ENCODE data around the gene LRRC18. TPM values are rescaled to one million over a fixed set of nuclear protein-coding genes. Genes with fewer than 3 reads are reported as not detected.

LRRC18 gene
- total RNA-seq, 1 experiment from 2014 or later, result not detected

DNA sequence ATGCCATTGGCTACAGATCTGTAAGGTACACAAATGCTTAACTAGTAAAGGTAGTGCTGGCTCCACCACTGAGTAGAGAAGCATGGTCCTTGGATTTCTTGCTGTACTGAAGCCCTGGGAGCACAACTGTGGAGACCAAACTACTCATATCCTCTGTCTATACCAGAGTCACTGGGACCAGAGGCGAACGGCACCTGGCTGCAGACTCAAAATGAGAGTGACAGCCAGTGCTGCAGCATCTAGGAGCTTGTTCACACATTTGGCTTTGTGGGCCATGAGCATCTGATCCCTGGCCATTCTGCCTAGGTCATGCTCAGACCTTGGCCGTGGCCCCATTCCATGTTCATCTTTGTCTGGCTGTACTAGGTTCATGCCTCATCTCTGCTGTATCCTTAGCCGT is 31.9 kb downstream of the LRRC18 start:
- intact Hi-C loops (cut with micrococcal nuclease), result no loop called here
- no peaks in the 10 kb centered on the region for H4K20me1 ChIP-seq (ENCODE audit: insufficient read depth)
- RAD21 ChIA-PET (ENCODE audit: low non-redundant PET in 1 of 2, low total read pairs in 2 of 2, uncharacterized antibody in 2 of 2, unreplicated experiment in 2 of 2), result no interaction called here
- no peaks in the 10 kb centered on the region for H3K4me1 ChIP-seq (ENCODE audit: control insufficient read depth in 1 of 2, insufficient read depth in 2 of 2, low read length in 2 of 2)
- H3K79me2 ChIP-seq (ENCODE audit: insufficient read depth, low read length), result no peaks in the 10 kb centered on the region
- CTCF ChIA-PET, result no interaction called here
- no peak for TF ChIP-seq YY1 (IDR thresholded peaks at IDR 0.05; ENCODE audit: extremely low read depth, insufficient replicate concordance, low read depth, low read length)
- TF ChIP-seq, protein P1, sequence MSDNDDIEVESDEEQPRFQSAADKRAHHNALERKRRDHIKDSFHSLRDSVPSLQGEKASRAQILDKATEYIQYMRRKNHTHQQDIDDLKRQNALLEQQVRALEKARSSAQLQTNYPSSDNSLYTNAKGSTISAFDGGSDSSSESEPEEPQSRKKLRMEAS (IDR thresholded peaks at IDR 0.05), result no peak
- no peak overlapping the region for H3K4me3 ChIP-seq (replicated peaks in 1 of 2; ENCODE audit: low read depth in 1 of 2, low read length in 2 of 2)
- no peak overlapping the region for H3K9ac ChIP-seq (ENCODE audit: low read length)
- peaks cover 22% of the 10 kb centered on the region for H3K27me3 ChIP-seq (ENCODE audit: insufficient read depth, low read length)
- H3K9me2 ChIP-seq (ENCODE audit: insufficient read depth), result no peaks in the 10 kb centered on the region
- H3K4me2 ChIP-seq (ENCODE audit: low read length), result no peak overlapping the region
- no peak for DNase-seq (ENCODE audit: low read depth, low spot score)
- no peak overlapping the region for H3K27ac ChIP-seq (ENCODE audit: low read depth, low read length)
- BruUV-seq (replicated peaks), result no TSS peak
- H3K36me3 ChIP-seq (ENCODE audit: control insufficient read depth in 1 of 2, insufficient read depth in 2 of 2, low read length in 2 of 2), result no peaks in the 10 kb centered on the region
- ATAC-seq, result no peak
- no peak overlapping the region for H2AFZ ChIP-seq (ENCODE audit: low read depth, low read length, poor library complexity, severe bottlenecking)
- POLR2A ChIA-PET, result no interaction called here
- H3K9me3 ChIP-seq (ENCODE audit: control insufficient read depth in 1 of 2, insufficient read depth in 1 of 2, low read depth in 1 of 2, low read length in 2 of 2), result no peaks in the 10 kb centered on the region

- H3K27me3 ChIP-seq (ENCODE audit: insufficient read depth, low read length), result peaks cover 20% of the 10 kb centered on the region
- RAD21 ChIA-PET (ENCODE audit: low non-redundant PET in 1 of 2, low total read pairs in 2 of 2, uncharacterized antibody in 2 of 2, unreplicated experiment in 2 of 2), result no interaction called here
- TF ChIP-seq SRF (IDR thresholded peaks at IDR 0.05; ENCODE audit: low read depth) (no peak), EZH2 (IDR thresholded peaks at IDR 0.05) (no peak), JUND (IDR thresholded peaks at IDR 0.05) (no peak), RAD21 (IDR thresholded peaks at IDR 0.05; ENCODE audit: low read depth) (no peak), EZH2phosphoT487 (IDR thresholded peaks at IDR 0.05; ENCODE audit: borderline replicate concordance) (no peak), ZBTB33 (IDR thresholded peaks at IDR 0.05; ENCODE audit: extremely low read depth, insufficient replicate concordance, low read length) (no peak), FOSL1 (IDR thresholded peaks at IDR 0.05; ENCODE audit: low read depth) (no peak), TCF7L2 (IDR thresholded peaks at IDR 0.05; ENCODE audit: borderline replicate concordance, extremely low read depth, insufficient read depth, insufficient read length) (no peak), ELF1 (IDR thresholded peaks at IDR 0.05; ENCODE audit: borderline replicate concordance, low read depth) (no peak), EGR1 (IDR thresholded peaks at IDR 0.05; ENCODE audit: low read depth) (no peak), POLR2A (IDR thresholded peaks at IDR 0.05; ENCODE audit: borderline replicate concordance, extremely low read depth, insufficient read depth, insufficient read length) (no peak), YY1 (IDR thresholded peaks at IDR 0.05; ENCODE audit: extremely low read depth, insufficient replicate concordance, low read depth, low read length) (no peak), POLR2AphosphoS5 (IDR thresholded peaks at IDR 0.05; ENCODE audit: low read depth, low read length) (no peak), CEBPB (IDR thresholded peaks at IDR 0.05; ENCODE audit: low read depth) (no peak), ZFX (IDR thresholded peaks at IDR 0.05) (no peak), ATF3 (IDR thresholded peaks at IDR 0.05) (no peak)
- TF ChIP-seq, protein P1 (IDR thresholded peaks at IDR 0.05), result no peak
- TF ChIP-seq, protein P2, sequence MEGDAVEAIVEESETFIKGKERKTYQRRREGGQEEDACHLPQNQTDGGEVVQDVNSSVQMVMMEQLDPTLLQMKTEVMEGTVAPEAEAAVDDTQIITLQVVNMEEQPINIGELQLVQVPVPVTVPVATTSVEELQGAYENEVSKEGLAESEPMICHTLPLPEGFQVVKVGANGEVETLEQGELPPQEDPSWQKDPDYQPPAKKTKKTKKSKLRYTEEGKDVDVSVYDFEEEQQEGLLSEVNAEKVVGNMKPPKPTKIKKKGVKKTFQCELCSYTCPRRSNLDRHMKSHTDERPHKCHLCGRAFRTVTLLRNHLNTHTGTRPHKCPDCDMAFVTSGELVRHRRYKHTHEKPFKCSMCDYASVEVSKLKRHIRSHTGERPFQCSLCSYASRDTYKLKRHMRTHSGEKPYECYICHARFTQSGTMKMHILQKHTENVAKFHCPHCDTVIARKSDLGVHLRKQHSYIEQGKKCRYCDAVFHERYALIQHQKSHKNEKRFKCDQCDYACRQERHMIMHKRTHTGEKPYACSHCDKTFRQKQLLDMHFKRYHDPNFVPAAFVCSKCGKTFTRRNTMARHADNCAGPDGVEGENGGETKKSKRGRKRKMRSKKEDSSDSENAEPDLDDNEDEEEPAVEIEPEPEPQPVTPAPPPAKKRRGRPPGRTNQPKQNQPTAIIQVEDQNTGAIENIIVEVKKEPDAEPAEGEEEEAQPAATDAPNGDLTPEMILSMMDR (IDR thresholded peaks at IDR 0.05 in 2 of 3, conservative IDR thresholded peaks at IDR 0.05 in 1 of 3; ENCODE audit: borderline replicate concordance in 1 of 3, insufficient read depth in 1 of 3, low read depth in 2 of 3, low read length in 2 of 3), result no peak
Observed at GRCh38 chr10:48906841-48907240, 32.8 kb downstream of the LRRC18 start.

More at GRCh38 chr10:48906841-48907240, 32.8 kb downstream of the LRRC18 start:
- H3K4me2 ChIP-seq (ENCODE audit: low read length), result no peak overlapping the region
- H3K36me3 ChIP-seq (ENCODE audit: control insufficient read depth in 1 of 2, insufficient read depth in 2 of 2, low read length in 2 of 2), result no peaks in the 10 kb centered on the region
- no peaks in the 10 kb centered on the region for H3K9me3 ChIP-seq (ENCODE audit: control insufficient read depth in 1 of 2, insufficient read depth in 1 of 2, low read depth in 1 of 2, low read length in 2 of 2)
- intact Hi-C loops (cut with micrococcal nuclease), result no loop called here
- H4K20me1 ChIP-seq (ENCODE audit: insufficient read depth), result no peaks in the 10 kb centered on the region
- H3K9ac ChIP-seq (ENCODE audit: low read length), result no peak overlapping the region
- BruUV-seq (replicated peaks), result no TSS peak
- no peak overlapping the region for H2AFZ ChIP-seq (ENCODE audit: low read depth, low read length, poor library complexity, severe bottlenecking)
- ATAC-seq (no peak), DNase-seq (ENCODE audit: low read depth, low spot score) (no peak)
- H3K4me1 ChIP-seq (ENCODE audit: control insufficient read depth in 1 of 2, insufficient read depth in 2 of 2, low read length in 2 of 2), result no peaks in the 10 kb centered on the region
- CTCF ChIA-PET, result no interaction called here
- POLR2A ChIA-PET, result no interaction called here
- H3K79me2 ChIP-seq (ENCODE audit: insufficient read depth, low read length), result no peaks in the 10 kb centered on the region
- no peaks in the 10 kb centered on the region for H3K9me2 ChIP-seq (ENCODE audit: insufficient read depth)
- H3K27ac ChIP-seq (ENCODE audit: low read depth, low read length), result no peak overlapping the region
- H3K4me3 ChIP-seq (replicated peaks in 1 of 2; ENCODE audit: low read depth in 1 of 2, low read length in 2 of 2), result no peak overlapping the region

All from HCT116 (cell line).